Cardiac muscle cell (in vitro differentiated cells and primary cell): ENCODE measurements around the gene TNFRSF1B. TPM values are rescaled to one million over a fixed set of nuclear protein-coding genes. Genes with fewer than 3 reads are reported as not detected.

Source experiments
- DNase-seq, 2 donors: peaks; one replicate each; pipeline versions ENCODE4 v3.0.0 to v3.0.0-alpha.2; 2010 to 2017; ENCODE audit warnings: low read depth in 1 of 2, low spot score in 1 of 2
- H3K27ac ChIP-seq: fragments of 200-600 bp; sonication (generic); 2 replicates; pipeline ENCODE4 v1.5.1; 2016
- H3K27me3 ChIP-seq: fragments of 200-600 bp; sonication (generic); 2 replicates; pipeline ENCODE4 v1.6.0; 2016; ENCODE audit warnings: control low read depth
- H3K36me3 ChIP-seq: fragments of 200-600 bp; sonication (generic); 2 replicates; pipeline ENCODE4 v1.5.1; 2016; ENCODE audit warnings: control low read depth
- H3K4me1 ChIP-seq: fragments of 200-600 bp; sonication (generic); 2 replicates; pipeline ENCODE4 v1.8.1; 2017; ENCODE audit warnings: low read depth, mild to moderate bottlenecking, mixed run types
- H3K4me3 ChIP-seq: fragments of 200-600 bp; sonication (generic); 2 replicates; pipeline ENCODE4 v1.5.1; 2016; ENCODE audit warnings: mild to moderate bottlenecking
- H3K9me3 ChIP-seq: fragments of 200-600 bp; sonication (generic); 2 replicates; pipeline ENCODE4 v1.5.1; 2017; ENCODE audit warnings: low read depth, mild to moderate bottlenecking, control low read depth
- polyA plus RNA-seq: library from polyadenylated mRNA; unstranded; fragments of >200 nt; fragmentation: Nextera tagmentation; extraction: Ambion mirVana; gene quantifications from 2 replicates; pipeline ENCODE4 v1.2.1, GENCODE V29; 2016
- total RNA-seq: library from RNA; depleted of rRNA; stranded (reverse); fragments of >200 nt; gene quantifications from 2 replicates; pipeline ENCODE4 v1.2.3, GENCODE V29; 2016
- TF ChIP-seq, protein P1 (sequence below): IDR thresholded peaks from 2 replicates; pipeline ENCODE4 v1.5.1; 2012; ENCODE audit warnings: low read depth, mild to moderate bottlenecking, low read length

Gene TNFRSF1B
- total and polyA plus RNA-seq, 2 experiments from 2014 or later = 0.27 TPM; not detected in 1

GRCh38 chr1:12177999-12178441, 11.2 kb downstream of the TNFRSF1B start:
- no peak overlapping the region for H3K4me3 ChIP-seq
- H3K27me3 ChIP-seq = no peaks in the 10 kb centered on the region
- TF ChIP-seq, protein P1, sequence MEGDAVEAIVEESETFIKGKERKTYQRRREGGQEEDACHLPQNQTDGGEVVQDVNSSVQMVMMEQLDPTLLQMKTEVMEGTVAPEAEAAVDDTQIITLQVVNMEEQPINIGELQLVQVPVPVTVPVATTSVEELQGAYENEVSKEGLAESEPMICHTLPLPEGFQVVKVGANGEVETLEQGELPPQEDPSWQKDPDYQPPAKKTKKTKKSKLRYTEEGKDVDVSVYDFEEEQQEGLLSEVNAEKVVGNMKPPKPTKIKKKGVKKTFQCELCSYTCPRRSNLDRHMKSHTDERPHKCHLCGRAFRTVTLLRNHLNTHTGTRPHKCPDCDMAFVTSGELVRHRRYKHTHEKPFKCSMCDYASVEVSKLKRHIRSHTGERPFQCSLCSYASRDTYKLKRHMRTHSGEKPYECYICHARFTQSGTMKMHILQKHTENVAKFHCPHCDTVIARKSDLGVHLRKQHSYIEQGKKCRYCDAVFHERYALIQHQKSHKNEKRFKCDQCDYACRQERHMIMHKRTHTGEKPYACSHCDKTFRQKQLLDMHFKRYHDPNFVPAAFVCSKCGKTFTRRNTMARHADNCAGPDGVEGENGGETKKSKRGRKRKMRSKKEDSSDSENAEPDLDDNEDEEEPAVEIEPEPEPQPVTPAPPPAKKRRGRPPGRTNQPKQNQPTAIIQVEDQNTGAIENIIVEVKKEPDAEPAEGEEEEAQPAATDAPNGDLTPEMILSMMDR = no peak
- DNase-seq = peak in 1 of 2 donors; percentile 92
- no peaks in the 10 kb centered on the region for H3K9me3 ChIP-seq
- H3K4me1 ChIP-seq = no peaks in the 10 kb centered on the region
- no peaks in the 10 kb centered on the region for H3K36me3 ChIP-seq
- H3K27ac ChIP-seq = no peak overlapping the region

- TF ChIP-seq, protein P1 = no peak
- Histone ChIP-seq H3K4me3 (no peak overlapping the region), H3K27me3 (no peaks in the 10 kb centered on the region), H3K9me3 (no peaks in the 10 kb centered on the region), H3K27ac (no peak overlapping the region), H3K36me3 (no peaks in the 10 kb centered on the region), H3K4me1 (no peaks in the 10 kb centered on the region)
- DNase-seq = no peak
These were observed 11.7 kb downstream of the TNFRSF1B start for GRCh38 chr1:12178511-12178910.

DNA sequence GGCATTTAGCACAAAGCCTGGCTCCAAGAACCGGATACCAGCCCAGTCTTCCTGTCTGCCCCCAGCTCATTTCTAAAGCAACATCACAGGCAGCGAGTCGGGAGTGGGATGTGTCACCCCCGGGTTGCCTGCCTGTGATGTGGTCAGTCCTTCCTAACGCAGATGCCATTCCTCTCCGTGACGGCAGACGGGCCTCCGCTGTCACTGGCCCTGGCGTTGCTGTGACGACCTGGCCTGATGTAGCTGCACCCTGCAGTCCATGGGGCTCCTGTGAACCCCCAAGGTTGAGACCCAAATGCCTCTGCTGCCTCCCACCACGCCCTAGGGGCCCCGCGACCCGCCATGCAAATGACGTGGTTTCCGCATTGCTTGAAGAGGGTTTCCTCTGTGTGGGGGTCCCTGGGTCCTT, 12.3 kb downstream of the TNFRSF1B start:
- DNase-seq = peak in 1 of 2 donors; percentile 62
- H3K4me3 ChIP-seq = no peak overlapping the region

DNA sequence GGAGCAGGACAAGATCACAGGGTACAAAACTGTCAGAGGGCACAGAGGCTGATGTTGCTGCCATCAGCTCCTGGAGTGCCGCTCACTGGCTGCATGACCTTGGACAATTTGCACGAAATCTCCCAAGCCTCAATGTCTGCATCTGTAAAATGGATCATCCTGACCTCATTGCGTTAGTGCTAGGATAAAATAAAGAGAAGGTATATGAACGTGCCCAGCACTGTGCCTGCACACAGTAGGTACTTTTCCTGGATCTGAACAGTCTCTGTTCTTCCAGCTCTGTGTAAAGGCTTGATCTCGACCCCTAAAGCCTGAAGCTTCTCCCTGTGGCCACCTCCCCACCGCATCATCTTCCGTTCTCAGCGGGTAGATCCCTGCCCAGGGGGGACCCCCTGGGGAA, 12.9 kb downstream of the TNFRSF1B start:
- Histone ChIP-seq H3K4me1 (peaks cover 9% of the 10 kb centered on the region), H3K4me3 (no peak overlapping the region), H3K36me3 (no peaks in the 10 kb centered on the region), H3K27ac (no peak overlapping the region), H3K9me3 (no peaks in the 10 kb centered on the region), H3K27me3 (no peaks in the 10 kb centered on the region)
- no peak for DNase-seq
- TF ChIP-seq, protein P1 = no peak

More for the DNA sequence above, 12.3 kb downstream of the TNFRSF1B start:
- Histone ChIP-seq H3K36me3 (no peaks in the 10 kb centered on the region), H3K27me3 (no peaks in the 10 kb centered on the region), H3K9me3 (no peaks in the 10 kb centered on the region), H3K27ac (no peak overlapping the region), H3K4me1 (peaks cover 4% of the 10 kb centered on the region)
- TF ChIP-seq, protein P1 = no peak

DNA sequence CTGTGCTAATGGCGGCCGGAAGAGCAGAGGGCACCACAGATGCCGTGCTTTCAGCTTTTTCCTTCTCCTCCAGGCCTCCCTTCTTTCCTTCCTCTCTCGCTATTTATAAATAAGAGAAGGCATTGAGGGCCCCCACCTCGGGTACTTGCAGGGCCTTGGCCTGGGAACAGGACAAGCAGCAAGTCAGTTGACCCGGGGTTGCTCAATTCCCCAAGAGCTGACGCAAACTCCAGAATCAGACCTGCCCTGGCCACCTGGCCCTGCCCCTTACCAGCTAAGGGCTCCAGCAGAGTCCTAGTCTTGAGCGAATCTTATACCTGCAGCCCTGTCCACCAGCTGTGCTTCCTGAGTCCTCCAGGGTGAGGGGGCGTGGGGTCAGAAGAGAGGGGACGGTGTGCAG, 13.5 kb downstream of the TNFRSF1B start:
- Histone ChIP-seq H3K27me3 (no peaks in the 10 kb centered on the region), H3K36me3 (no peaks in the 10 kb centered on the region), H3K27ac (no peak overlapping the region), H3K9me3 (no peaks in the 10 kb centered on the region), H3K4me3 (no peak overlapping the region), H3K4me1 (peaks cover 12% of the 10 kb centered on the region)
- TF ChIP-seq, protein P1 = no peak
- no peak for DNase-seq

DNA sequence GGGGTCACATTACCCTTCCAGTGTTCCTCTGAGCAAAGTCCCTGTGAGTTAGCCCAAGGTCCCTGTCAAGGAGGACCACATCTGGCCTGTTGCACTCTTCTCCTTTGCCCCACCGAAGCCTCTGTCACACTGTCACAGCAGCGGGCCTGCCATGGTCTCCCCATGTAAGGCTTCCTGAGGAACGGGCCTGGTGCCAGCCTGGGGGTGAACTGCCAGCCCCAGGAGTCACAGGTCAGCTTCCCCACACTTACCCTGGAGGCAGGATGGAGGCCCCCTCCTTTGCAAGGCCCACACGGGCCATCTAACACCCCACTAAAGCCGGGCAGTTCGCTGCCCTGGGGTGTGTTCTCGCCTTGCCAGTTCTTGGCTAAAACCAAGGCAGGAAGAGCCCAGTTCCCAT, 14.1 kb downstream of the TNFRSF1B start:
- H3K4me3 ChIP-seq = no peak overlapping the region
- H3K4me1 ChIP-seq = peaks cover 16% of the 10 kb centered on the region
- no peak overlapping the region for H3K27ac ChIP-seq
- no peaks in the 10 kb centered on the region for H3K27me3 ChIP-seq
- TF ChIP-seq, protein P1 = no peak
- H3K9me3 ChIP-seq = no peaks in the 10 kb centered on the region
- DNase-seq = no peak
- H3K36me3 ChIP-seq = no peaks in the 10 kb centered on the region
